Measurements from ENCODE around the gene UBE2Q2. TPM values are rescaled to one million over a fixed set of nuclear protein-coding genes. Genes with fewer than 3 reads are reported as not detected.

UBE2Q2 gene
- total RNA-seq, 4 donors from 2014 or later: 39.8 to 49.5 (median 46.2) TPM

- Histone ChIP-seq H3K36me3 (no peaks in the 10 kb centered on the region), H3K27ac (peak overlapping the region in 1 of 4 donors; percentile 29), H3K9me3 (no peaks in the 10 kb centered on the region), H3K27me3 (no peaks in the 10 kb centered on the region), H3K4me1 (peaks cover 0 to 17% (median 2%) of the 10 kb centered on the region in 4 donors), H3K4me3 (no peak overlapping the region)
- TF ChIP-seq POLR2A (IDR thresholded peaks at IDR 0.05) (no peak), CTCF (IDR thresholded peaks at IDR 0.05) (no peak), EP300 (IDR thresholded peaks at IDR 0.05) (no peak)
- 69 to 71% methylated on average over 2 of the region's 2 CpGs for WGBS, 2 donors
- no peak for DNase-seq (ENCODE audit: low spot score in 2 of 2)
Observed at GRCh38 chr15:75835990-75836958, 7.0 kb upstream of the UBE2Q2 start.

GRCh38 chr15:75836959-75837334, 6.3 kb upstream of the UBE2Q2 start:
- H3K9me3 ChIP-seq: no peaks in the 10 kb centered on the region
- no peaks in the 10 kb centered on the region for H3K36me3 ChIP-seq
- TF ChIP-seq EP300 (IDR thresholded peaks at IDR 0.05) (no peak), CTCF (IDR thresholded peaks at IDR 0.05) (no peak), POLR2A (IDR thresholded peaks at IDR 0.05) (no peak)
- H3K4me1 ChIP-seq: peaks cover 0 to 20% (median 2%) of the 10 kb centered on the region in 4 donors
- H3K27me3 ChIP-seq: no peaks in the 10 kb centered on the region
- DNase-seq (ENCODE audit: low spot score in 2 of 2): peak in 1 of 2 donors; percentile 23
- H3K4me3 ChIP-seq: no peak overlapping the region
- WGBS, 2 donors: 78 to 89% methylated on average over 2 of the region's 2 CpGs
- H3K27ac ChIP-seq: peak overlapping the region in 1 of 4 donors; percentile 29

GRCh38 chr15:75840659-75841058, 2.6 kb upstream of the UBE2Q2 start:
- Histone ChIP-seq H3K36me3 (no peaks in the 10 kb centered on the region), H3K9me3 (no peaks in the 10 kb centered on the region), H3K27ac (peak overlapping the region in 1 of 4 donors; percentile 23), H3K4me3 (no peak overlapping the region), H3K27me3 (no peaks in the 10 kb centered on the region), H3K4me1 (peaks cover 0 to 38% (median 13%) of the 10 kb centered on the region in 4 donors)
- TF ChIP-seq POLR2A (IDR thresholded peaks at IDR 0.05) (no peak), EP300 (IDR thresholded peaks at IDR 0.05) (no peak), CTCF (IDR thresholded peaks at IDR 0.05) (no peak)
- DNase-seq (ENCODE audit: low spot score in 2 of 2): peak in 1 of 2 donors; percentile 54

- TF ChIP-seq CTCF (IDR thresholded peaks at IDR 0.05): no peak
- TF ChIP-seq EP300 (IDR thresholded peaks at IDR 0.05): no peak
- TF ChIP-seq POLR2A (IDR thresholded peaks at IDR 0.05): no peak
- no peak for DNase-seq (ENCODE audit: low spot score in 2 of 2)
- no peaks in the 10 kb centered on the region for H3K27me3 ChIP-seq
- peak overlapping the region in 1 of 4 donors; percentile 23 for H3K27ac ChIP-seq
- no peak overlapping the region for H3K4me3 ChIP-seq
- H3K4me1 ChIP-seq: peaks cover 0 to 44% (median 17%) of the 10 kb centered on the region in 4 donors
- no peaks in the 10 kb centered on the region for H3K9me3 ChIP-seq
- H3K36me3 ChIP-seq: no peaks in the 10 kb centered on the region
Observed at GRCh38 chr15:75841626-75842025, 1.6 kb upstream of the UBE2Q2 start.
